HEK293 (cell line): ENCODE measurements around the gene TSR3.

Experiments
- CTCF ChIA-PET: fragments of 350-600 bp; formaldehyde crosslinking; extraction: SDS; loops from one replicate; lab custom pipeline; 2021; ENCODE audit warnings: antibody characterized with exemption; lab: Yijun Ruan, JAX
- POLR2A ChIA-PET: fragments of 300-600 bp; formaldehyde crosslinking; extraction: SDS; loops from one replicate; lab custom pipeline; 2020; ENCODE audit warnings: antibody characterized with exemption, inconsistent platforms; lab: Yijun Ruan, JAX
- H3K27ac ChIP-seq: fragments of 200-500 bp; sonication (Bioruptor generic); 2 replicates; pipeline ENCODE4 v1.5.1; 2014; ENCODE audit warnings: low read depth, low read length, control low read depth, inconsistent platforms; ENCODE audit errors: extremely low read depth
- H3K36me3 ChIP-seq, 2 experiments: fragments of 200-500 bp in 1 of 2; sonication (Bioruptor generic) in 1 of 2; 1 replicate in 1 of 2; 2 replicates in 1 of 2; pipeline ENCODE4 v1.5.1; 2014 to 2017; ENCODE audit warnings: inconsistent platforms in 2 of 2, low read length in 2 of 2; ENCODE audit not compliant: control insufficient read depth in 2 of 2, insufficient read depth in 1 of 2
- H3K4me1 ChIP-seq: fragments of 200-500 bp; sonication (Bioruptor generic); 2 replicates; pipeline ENCODE4 v1.5.1; 2014; ENCODE audit warnings: mild to moderate bottlenecking, low read length, inconsistent platforms; ENCODE audit not compliant: control insufficient read depth, insufficient read depth
- H3K4me3 ChIP-seq: 2 replicates; pipeline ENCODE4 v1.5.1; 2011; ENCODE audit warnings: low read depth, mild to moderate bottlenecking, control low read depth, low read length, moderate library complexity
- H3K9me3 ChIP-seq: fragments of 200-500 bp; sonication (Bioruptor generic); 2 replicates; pipeline ENCODE4 v1.5.1; 2014; ENCODE audit warnings: low read depth, low read length, inconsistent platforms; ENCODE audit not compliant: control insufficient read depth, insufficient read depth
- EGR2 ChIP-seq: fragments of 450-650 bp; formaldehyde crosslinking; IDR thresholded peaks from 2 replicates; pipeline ENCODE4 v1.5.1; 2016; ENCODE audit warnings: low read depth, missing biosample characterization, missing genetic modification characterization
- GLIS1 ChIP-seq: fragments of 450-650 bp; formaldehyde crosslinking; IDR thresholded peaks from 2 replicates; pipeline ENCODE4 v1.5.1; 2016; ENCODE audit warnings: missing biosample characterization, missing genetic modification characterization
- GLIS2 ChIP-seq: fragments of 450-650 bp; formaldehyde crosslinking; IDR thresholded peaks from 2 replicates; pipeline ENCODE4 v1.5.1; 2016; ENCODE audit warnings: missing biosample characterization, missing genetic modification characterization
- KLF17 ChIP-seq: fragments of 450-650 bp; formaldehyde crosslinking; IDR thresholded peaks from 2 replicates; pipeline ENCODE4 v1.5.1; 2016; ENCODE audit warnings: missing biosample characterization, missing genetic modification characterization
- SP2 ChIP-seq: fragments of 450-650 bp; formaldehyde crosslinking; IDR thresholded peaks from 2 replicates; pipeline ENCODE4 v1.5.1; 2016; ENCODE audit warnings: missing biosample characterization, missing genetic modification characterization
- SP3 ChIP-seq: fragments of 450-650 bp; formaldehyde crosslinking; IDR thresholded peaks from 2 replicates; pipeline ENCODE4 v1.5.1; 2016; ENCODE audit warnings: missing biosample characterization, missing genetic modification characterization
- ZBTB8A ChIP-seq: fragments of 450-650 bp; formaldehyde crosslinking; IDR thresholded peaks from 2 replicates; pipeline ENCODE4 v1.5.1; 2016; ENCODE audit warnings: missing biosample characterization, missing genetic modification characterization
- ZFHX2 ChIP-seq: fragments of 450-650 bp; formaldehyde crosslinking; conservative IDR thresholded peaks from 2 replicates; pipeline ENCODE4 v1.5.1; 2016; ENCODE audit warnings: missing biosample characterization, missing genetic modification characterization
- ZIC2 ChIP-seq: fragments of 450-650 bp; formaldehyde crosslinking; IDR thresholded peaks from 2 replicates; pipeline ENCODE4 v1.5.1; 2016; ENCODE audit warnings: missing biosample characterization, missing genetic modification characterization
- ZNF112 ChIP-seq: fragments of 450-650 bp; formaldehyde crosslinking; IDR thresholded peaks from 2 replicates; pipeline ENCODE4 v1.5.0; 2017; ENCODE audit warnings: missing biosample characterization, missing genetic modification characterization
- ZNF133 ChIP-seq: fragments of 450-650 bp; formaldehyde crosslinking; IDR thresholded peaks from 2 replicates; pipeline ENCODE4 v1.5.1; 2016; ENCODE audit warnings: missing biosample characterization, missing genetic modification characterization
- ZNF26 ChIP-seq: fragments of 450-650 bp; formaldehyde crosslinking; IDR thresholded peaks from 2 replicates; pipeline ENCODE4 v1.5.1; 2016; ENCODE audit warnings: missing biosample characterization, missing genetic modification characterization
- ZNF341 ChIP-seq: fragments of 450-650 bp; formaldehyde crosslinking; IDR thresholded peaks from 2 replicates; pipeline ENCODE4; 2016; ENCODE audit warnings: low read depth, missing biosample characterization, missing genetic modification characterization
- ZNF423 ChIP-seq: fragments of 450-650 bp; formaldehyde crosslinking; IDR thresholded peaks from 2 replicates; pipeline ENCODE4 v1.5.1; 2016; ENCODE audit warnings: missing biosample characterization, missing genetic modification characterization
- ZNF560 ChIP-seq: fragments of 450-650 bp; formaldehyde crosslinking; IDR thresholded peaks from 2 replicates; pipeline ENCODE4 v1.5.1; 2017; ENCODE audit warnings: missing biosample characterization, missing genetic modification characterization, borderline replicate concordance
- ZNF654 ChIP-seq: fragments of 450-650 bp; formaldehyde crosslinking; IDR thresholded peaks from 2 replicates; pipeline ENCODE4 v1.5.1; 2016; ENCODE audit warnings: low read depth, missing biosample characterization, missing genetic modification characterization
- ZNF670 ChIP-seq: fragments of 450-650 bp; formaldehyde crosslinking; IDR thresholded peaks from 2 replicates; pipeline ENCODE4 v1.5.1; 2016; ENCODE audit warnings: missing biosample characterization, missing genetic modification characterization, low read depth
- ZNF830 ChIP-seq: fragments of 450-650 bp; IDR thresholded peaks from 2 replicates; pipeline ENCODE4 v1.5.0; 2018; ENCODE audit warnings: missing biosample characterization, missing genetic modification characterization, low read depth, mild to moderate bottlenecking, moderate library complexity
- ZSCAN5A ChIP-seq: fragments of 450-650 bp; formaldehyde crosslinking; IDR thresholded peaks from 2 replicates; pipeline ENCODE4 v1.5.1; 2016; ENCODE audit warnings: missing biosample characterization, missing genetic modification characterization
- TF ChIP-seq, protein P1 (sequence below): fragments of 450-650 bp; formaldehyde crosslinking; conservative IDR thresholded peaks from 2 replicates; pipeline ENCODE4 v1.5.1; 2016; ENCODE audit warnings: low read depth, missing biosample characterization, missing genetic modification characterization
- TF ChIP-seq, protein P2 (sequence below): fragments of 450-650 bp; formaldehyde crosslinking; IDR thresholded peaks from 2 replicates; pipeline ENCODE4 v1.5.1; 2017; ENCODE audit warnings: missing biosample characterization, missing genetic modification characterization
- TF ChIP-seq, protein P3 (sequence below): fragments of 450-650 bp; formaldehyde crosslinking; IDR thresholded peaks from 2 replicates; pipeline ENCODE4 v1.5.1; 2016; ENCODE audit warnings: missing biosample characterization, missing genetic modification characterization

The TSR3 gene

GRCh38 chr16:1301562-1301961 lies 50.1 kb downstream of the TSR3 start:
- POLR2A ChIA-PET = interaction anchor here (1.0 kb wide), 1 partner anchor 7 kb away, joined by 3 read pairs; the partner anchor contains the start of gene UBE2I
- Histone ChIP-seq H3K4me3 (no peak overlapping the region), H3K9me3 (no peaks in the 10 kb centered on the region), H3K36me3 (no peaks in the 10 kb centered on the region), H3K27ac (no peak overlapping the region), H3K4me1 (no peaks in the 10 kb centered on the region)
- CTCF ChIA-PET = interaction anchor here (0.5 to 3.3 kb wide), 9 partner anchors 10 to 1066 kb away, joined by 3 to 17 read pairs (median 3); no protein-coding TSS in a partner anchor
- TF ChIP-seq ZNF670 (tag by site-specific recombination) = no peak
- TF ChIP-seq ZNF112 = no peak
- TF ChIP-seq ZNF341 (tag by site-specific recombination) = no peak

GRCh38 chr16:1300664-1301476 lies 50.8 kb downstream of the TSR3 start:
- CTCF ChIA-PET = interaction anchor here (0.5 to 3.3 kb wide), 11 partner anchors 10 to 1065 kb away, joined by 3 to 17 read pairs (median 4); no protein-coding TSS in a partner anchor
- Histone ChIP-seq H3K27ac (no peak overlapping the region), H3K36me3 (no peaks in the 10 kb centered on the region), H3K9me3 (no peaks in the 10 kb centered on the region), H3K4me1 (no peaks in the 10 kb centered on the region), H3K4me3 (no peak overlapping the region)
- POLR2A ChIA-PET = interaction anchor here (1.0 kb wide), 1 partner anchor 8 kb away, joined by 3 read pairs; the partner anchor contains the start of gene UBE2I
- TF ChIP-seq, protein P1, sequence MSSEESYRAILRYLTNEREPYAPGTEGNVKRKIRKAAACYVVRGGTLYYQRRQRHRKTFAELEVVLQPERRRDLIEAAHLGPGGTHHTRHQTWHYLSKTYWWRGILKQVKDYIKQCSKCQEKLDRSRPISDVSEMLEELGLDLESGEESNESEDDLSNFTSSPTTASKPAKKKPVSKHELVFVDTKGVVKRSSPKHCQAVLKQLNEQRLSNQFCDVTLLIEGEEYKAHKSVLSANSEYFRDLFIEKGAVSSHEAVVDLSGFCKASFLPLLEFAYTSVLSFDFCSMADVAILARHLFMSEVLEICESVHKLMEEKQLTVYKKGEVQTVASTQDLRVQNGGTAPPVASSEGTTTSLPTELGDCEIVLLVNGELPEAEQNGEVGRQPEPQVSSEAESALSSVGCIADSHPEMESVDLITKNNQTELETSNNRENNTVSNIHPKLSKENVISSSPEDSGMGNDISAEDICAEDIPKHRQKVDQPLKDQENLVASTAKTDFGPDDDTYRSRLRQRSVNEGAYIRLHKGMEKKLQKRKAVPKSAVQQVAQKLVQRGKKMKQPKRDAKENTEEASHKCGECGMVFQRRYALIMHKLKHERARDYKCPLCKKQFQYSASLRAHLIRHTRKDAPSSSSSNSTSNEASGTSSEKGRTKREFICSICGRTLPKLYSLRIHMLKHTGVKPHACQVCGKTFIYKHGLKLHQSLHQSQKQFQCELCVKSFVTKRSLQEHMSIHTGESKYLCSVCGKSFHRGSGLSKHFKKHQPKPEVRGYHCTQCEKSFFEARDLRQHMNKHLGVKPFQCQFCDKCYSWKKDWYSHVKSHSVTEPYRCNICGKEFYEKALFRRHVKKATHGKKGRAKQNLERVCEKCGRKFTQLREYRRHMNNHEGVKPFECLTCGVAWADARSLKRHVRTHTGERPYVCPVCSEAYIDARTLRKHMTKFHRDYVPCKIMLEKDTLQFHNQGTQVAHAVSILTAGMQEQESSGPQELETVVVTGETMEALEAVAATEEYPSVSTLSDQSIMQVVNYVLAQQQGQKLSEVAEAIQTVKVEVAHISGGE (tag by site-specific recombination) = no peak
- peak; percentile 74 for TF ChIP-seq EGR2
- no peak for TF ChIP-seq ZNF26
- TF ChIP-seq ZNF654 (tag by site-specific recombination) = peak; percentile 10; the same call in 1 of the 2 replicates
- no peak for TF ChIP-seq ZNF830
- peak; percentile 85 for TF ChIP-seq GLIS2
- TF ChIP-seq ZNF423 (tag by site-specific recombination) = peak; percentile 82; the same call in 1 of the 2 replicates
- TF ChIP-seq ZNF560 = no peak
- peak; percentile 45 for TF ChIP-seq GLIS1 (tag by site-specific recombination)
- peak; percentile 92 for TF ChIP-seq ZIC2
- peak; percentile 87 for TF ChIP-seq SP3
- peak; percentile 86 for TF ChIP-seq ZFHX2 (tag by site-specific recombination)
- 0 out of 2 replicates have a peak, but pooled peaks have one; percentile 56 for TF ChIP-seq ZSCAN5A (tag by site-specific recombination)
- TF ChIP-seq SP2 (tag by site-specific recombination) = peak; percentile 24
- peak; percentile 64; the same call in 1 of the 2 replicates for TF ChIP-seq KLF17 (tag by site-specific recombination)
- peak; percentile 27; the same call in 1 of the 2 replicates for TF ChIP-seq ZBTB8A (tag by site-specific recombination)
- TF ChIP-seq, protein P2, sequence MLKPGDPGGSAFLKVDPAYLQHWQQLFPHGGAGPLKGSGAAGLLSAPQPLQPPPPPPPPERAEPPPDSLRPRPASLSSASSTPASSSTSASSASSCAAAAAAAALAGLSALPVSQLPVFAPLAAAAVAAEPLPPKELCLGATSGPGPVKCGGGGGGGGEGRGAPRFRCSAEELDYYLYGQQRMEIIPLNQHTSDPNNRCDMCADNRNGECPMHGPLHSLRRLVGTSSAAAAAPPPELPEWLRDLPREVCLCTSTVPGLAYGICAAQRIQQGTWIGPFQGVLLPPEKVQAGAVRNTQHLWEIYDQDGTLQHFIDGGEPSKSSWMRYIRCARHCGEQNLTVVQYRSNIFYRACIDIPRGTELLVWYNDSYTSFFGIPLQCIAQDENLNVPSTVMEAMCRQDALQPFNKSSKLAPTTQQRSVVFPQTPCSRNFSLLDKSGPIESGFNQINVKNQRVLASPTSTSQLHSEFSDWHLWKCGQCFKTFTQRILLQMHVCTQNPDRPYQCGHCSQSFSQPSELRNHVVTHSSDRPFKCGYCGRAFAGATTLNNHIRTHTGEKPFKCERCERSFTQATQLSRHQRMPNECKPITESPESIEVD (tag by site-specific recombination) = no peak
- TF ChIP-seq, protein P3, sequence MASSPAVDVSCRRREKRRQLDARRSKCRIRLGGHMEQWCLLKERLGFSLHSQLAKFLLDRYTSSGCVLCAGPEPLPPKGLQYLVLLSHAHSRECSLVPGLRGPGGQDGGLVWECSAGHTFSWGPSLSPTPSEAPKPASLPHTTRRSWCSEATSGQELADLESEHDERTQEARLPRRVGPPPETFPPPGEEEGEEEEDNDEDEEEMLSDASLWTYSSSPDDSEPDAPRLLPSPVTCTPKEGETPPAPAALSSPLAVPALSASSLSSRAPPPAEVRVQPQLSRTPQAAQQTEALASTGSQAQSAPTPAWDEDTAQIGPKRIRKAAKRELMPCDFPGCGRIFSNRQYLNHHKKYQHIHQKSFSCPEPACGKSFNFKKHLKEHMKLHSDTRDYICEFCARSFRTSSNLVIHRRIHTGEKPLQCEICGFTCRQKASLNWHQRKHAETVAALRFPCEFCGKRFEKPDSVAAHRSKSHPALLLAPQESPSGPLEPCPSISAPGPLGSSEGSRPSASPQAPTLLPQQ = no peak; the same call in 1 of the 2 replicates
- TF ChIP-seq ZNF133 = no peak
